Astrocyte (in vitro differentiated cells and primary cell): ENCODE results near the gene OSBP2. TPM values are rescaled to one million over a fixed set of nuclear protein-coding genes. Genes with fewer than 3 reads are reported as not detected.

Experiments used
- DNase-seq: peaks from one replicate; pipeline ENCODE4 v3.0.0-alpha.2; 2010; ENCODE audit warnings: low read depth
- FAIRE-seq: peaks from 2 replicates; lab custom pipeline; 2011; peaks lifted over from hg19 to GRCh38; lab: Jason Lieb, UNC
- H2AFZ ChIP-seq: 2 replicates; pipeline ENCODE4 v1.6.0; 2012; ENCODE audit warnings: low read depth, low read length, inconsistent platforms
- H3K27ac ChIP-seq: 2 replicates; pipeline ENCODE4 v1.5.1; 2011; ENCODE audit warnings: low read depth, low read length, inconsistent platforms
- H3K27me3 ChIP-seq: 2 replicates; pipeline ENCODE4 v1.6.0; 2011; ENCODE audit warnings: low read length, inconsistent platforms; ENCODE audit not compliant: insufficient read depth
- H3K36me3 ChIP-seq: 2 replicates; pipeline ENCODE4 v1.5.1; 2011; ENCODE audit warnings: low read length, inconsistent platforms; ENCODE audit not compliant: insufficient read depth
- H3K4me1 ChIP-seq: 2 replicates; pipeline ENCODE4 v1.5.1; 2011; ENCODE audit warnings: low read length, inconsistent platforms; ENCODE audit not compliant: insufficient read depth
- H3K4me2 ChIP-seq: 2 replicates; pipeline ENCODE4 v1.6.0; 2012; ENCODE audit warnings: low read length, inconsistent platforms
- H3K4me3 ChIP-seq: 2 replicates; pipeline ENCODE4 v1.5.1; 2011; ENCODE audit warnings: low read depth, mild to moderate bottlenecking, low read length, inconsistent platforms; ENCODE audit not compliant: insufficient read depth
- H3K79me2 ChIP-seq: 2 replicates; pipeline ENCODE4 v1.6.0; 2012; ENCODE audit warnings: mild to moderate bottlenecking, low read length, inconsistent platforms; ENCODE audit not compliant: insufficient read depth
- H3K9ac ChIP-seq: 2 replicates; pipeline ENCODE4 v1.6.0; 2012; ENCODE audit warnings: mild to moderate bottlenecking, low read length, inconsistent platforms
- H3K9me3 ChIP-seq: 2 replicates; pipeline ENCODE4 v1.5.1; 2012; ENCODE audit warnings: low read depth, mild to moderate bottlenecking, low read length, inconsistent platforms; ENCODE audit not compliant: insufficient read depth
- H4K20me1 ChIP-seq: 2 replicates; pipeline ENCODE4 v1.6.0; 2012; ENCODE audit warnings: low read length, inconsistent platforms; ENCODE audit not compliant: insufficient read depth
- H3K27ac Mint-ChIP-seq: one replicate; pipeline ENCODE4 v1.8.0; 2021; ENCODE audit warnings: mild to moderate bottlenecking, mixed read lengths; ENCODE audit not compliant: unreplicated experiment
- H3K27me3 Mint-ChIP-seq: one replicate; pipeline ENCODE4 v1.8.0; 2021; ENCODE audit warnings: low read depth, mixed read lengths; ENCODE audit not compliant: unreplicated experiment
- H3K36me3 Mint-ChIP-seq: one replicate; pipeline ENCODE4 v1.8.0; 2021; ENCODE audit warnings: low read depth, mixed read lengths; ENCODE audit not compliant: unreplicated experiment
- H3K4me1 Mint-ChIP-seq: one replicate; pipeline ENCODE4 v1.8.0; 2021; ENCODE audit warnings: low read depth, mixed read lengths; ENCODE audit not compliant: unreplicated experiment
- H3K4me3 Mint-ChIP-seq: one replicate; pipeline ENCODE4 v1.8.0; 2021; ENCODE audit warnings: mild to moderate bottlenecking, moderate library complexity, mixed read lengths; ENCODE audit not compliant: unreplicated experiment
- H3K9me3 Mint-ChIP-seq: one replicate; pipeline ENCODE4 v1.8.0; 2021; ENCODE audit warnings: mild to moderate bottlenecking, mixed read lengths; ENCODE audit not compliant: unreplicated experiment
- CTCF ChIP-seq: IDR thresholded peaks from 2 replicates; pipeline ENCODE4 v1.5.1; 2011; ENCODE audit warnings: low read depth, mild to moderate bottlenecking, inconsistent platforms, low read length, moderate library complexity; ENCODE audit not compliant: insufficient read depth
- EZH2 ChIP-seq: IDR thresholded peaks from 2 replicates; pipeline ENCODE4 v1.6.1; 2012; ENCODE audit warnings: mild to moderate bottlenecking, low read length, inconsistent platforms; ENCODE audit not compliant: insufficient read depth
- total RNA-seq: library from RNA; stranded (reverse); gene quantifications from 2 replicates; pipeline ENCODE4 v1.2.1, GENCODE V29; 2021

Gene OSBP2
- total RNA-seq, 1 donor from 2014 or later = 0.48 TPM

GRCh38 chr22:30932661-30933060 lies 238.0 kb downstream of the OSBP2 start:
- Histone ChIP-seq H3K4me1 (no peaks in the 10 kb centered on the region), H3K79me2 (no peaks in the 10 kb centered on the region), H4K20me1 (peaks cover 12% of the 10 kb centered on the region), H3K9ac (no peak overlapping the region), H3K4me2 (no peak overlapping the region), H2AFZ (no peak overlapping the region), H3K4me3 (no peak overlapping the region), H3K36me3 (peaks cover 72% of the 10 kb centered on the region), H3K27me3 (no peaks in the 10 kb centered on the region), H3K9me3 (no peaks in the 10 kb centered on the region), H3K27ac (no peak overlapping the region)
- no peak overlapping the region for H3K27ac Mint-ChIP-seq
- H3K9me3 Mint-ChIP-seq = no peaks in the 10 kb centered on the region
- H3K4me1 Mint-ChIP-seq = peaks cover 4% of the 10 kb centered on the region
- TF ChIP-seq EZH2 (no peak), CTCF (no peak)
- H3K4me3 Mint-ChIP-seq = no peak overlapping the region
- FAIRE-seq (no peak), DNase-seq (no peak)
- H3K36me3 Mint-ChIP-seq = peaks cover 47% of the 10 kb centered on the region
- no peaks in the 10 kb centered on the region for H3K27me3 Mint-ChIP-seq

GRCh38 chr22:30933457-30933856 lies 238.8 kb downstream of the OSBP2 start:
- H3K36me3 ChIP-seq = peaks cover 75% of the 10 kb centered on the region
- no peak overlapping the region for H3K9ac ChIP-seq
- no peak overlapping the region for H3K4me3 ChIP-seq
- H2AFZ ChIP-seq = no peak overlapping the region
- no peaks in the 10 kb centered on the region for H3K9me3 Mint-ChIP-seq
- no peaks in the 10 kb centered on the region for H3K27me3 ChIP-seq
- no peak overlapping the region for H3K4me3 Mint-ChIP-seq
- H3K4me1 Mint-ChIP-seq = peaks cover 4% of the 10 kb centered on the region
- no peaks in the 10 kb centered on the region for H3K9me3 ChIP-seq
- DNase-seq (no peak), FAIRE-seq (no peak)
- no peak overlapping the region for H3K27ac Mint-ChIP-seq
- no peaks in the 10 kb centered on the region for H3K79me2 ChIP-seq
- peaks cover 12% of the 10 kb centered on the region for H4K20me1 ChIP-seq
- H3K36me3 Mint-ChIP-seq = peaks cover 47% of the 10 kb centered on the region
- H3K27ac ChIP-seq = no peak overlapping the region
- H3K27me3 Mint-ChIP-seq = no peaks in the 10 kb centered on the region
- TF ChIP-seq CTCF (no peak), EZH2 (no peak)
- no peak overlapping the region for H3K4me2 ChIP-seq
- no peaks in the 10 kb centered on the region for H3K4me1 ChIP-seq

GRCh38 chr22:30934053-30934452 lies 239.4 kb downstream of the OSBP2 start:
- FAIRE-seq = no peak
- no peak for DNase-seq
- Mint-ChIP-seq H3K4me1 (peaks cover 4% of the 10 kb centered on the region), H3K36me3 (peaks cover 44% of the 10 kb centered on the region), H3K27ac (no peak overlapping the region), H3K27me3 (no peaks in the 10 kb centered on the region), H3K4me3 (no peak overlapping the region), H3K9me3 (no peaks in the 10 kb centered on the region)
- Histone ChIP-seq H2AFZ (no peak overlapping the region), H3K27me3 (no peaks in the 10 kb centered on the region), H3K27ac (no peak overlapping the region), H3K79me2 (no peaks in the 10 kb centered on the region), H3K4me3 (no peak overlapping the region), H3K4me2 (no peak overlapping the region), H3K4me1 (no peaks in the 10 kb centered on the region), H3K36me3 (peaks cover 73% of the 10 kb centered on the region), H3K9ac (no peak overlapping the region), H4K20me1 (peaks cover 9% of the 10 kb centered on the region), H3K9me3 (no peaks in the 10 kb centered on the region)
- TF ChIP-seq EZH2 (no peak), CTCF (no peak)
